HS-27A (cell line): ENCODE results near the gene NUDT14.
A peak's percentile ranks its signal among the peaks of the same experiment; 100 is the strongest.

Source experiments
- DNase-seq: peaks from one replicate; pipeline ENCODE4 v3.0.0-alpha.2; 2012; ENCODE audit warnings: low read depth, missing footprints

The NUDT14 gene

DNA sequence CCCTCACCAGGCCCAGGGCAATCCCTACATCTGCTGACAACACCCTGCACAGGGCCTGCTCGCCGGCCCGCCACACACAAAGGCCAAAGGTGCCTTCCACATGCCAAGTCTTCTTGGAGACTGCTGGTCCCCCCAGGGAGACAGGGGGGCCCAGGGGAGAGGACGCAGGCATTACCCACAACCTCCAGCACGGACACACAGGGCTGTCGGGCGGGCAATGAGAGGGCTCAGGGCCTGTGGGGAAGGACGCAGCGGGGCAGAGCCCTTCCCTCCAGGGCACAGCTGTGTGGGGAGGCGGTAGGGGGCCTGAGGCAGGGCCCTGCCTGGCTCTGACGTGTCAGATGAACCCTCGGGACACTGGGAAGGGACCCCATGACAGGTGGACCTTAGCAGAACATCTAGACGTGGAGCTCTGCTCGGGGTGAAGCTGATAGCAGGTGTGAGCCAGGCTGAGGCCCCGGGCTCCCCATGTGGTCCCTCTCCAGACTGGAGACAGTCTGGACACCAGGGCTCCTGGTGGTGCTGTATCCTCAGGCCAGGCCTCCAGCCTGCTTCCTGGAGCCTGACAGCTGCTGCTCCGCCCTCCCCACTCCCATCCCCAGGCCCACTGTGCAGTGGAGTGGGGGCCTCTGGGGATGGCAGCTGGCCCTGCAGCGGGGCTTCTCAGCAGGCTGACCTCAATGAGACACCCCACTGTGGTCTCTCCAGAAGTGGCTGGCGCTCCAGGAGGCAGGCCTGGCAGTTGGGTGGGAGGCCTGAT is 31.6 kb upstream of the NUDT14 start:
- no peak for DNase-seq

DNA sequence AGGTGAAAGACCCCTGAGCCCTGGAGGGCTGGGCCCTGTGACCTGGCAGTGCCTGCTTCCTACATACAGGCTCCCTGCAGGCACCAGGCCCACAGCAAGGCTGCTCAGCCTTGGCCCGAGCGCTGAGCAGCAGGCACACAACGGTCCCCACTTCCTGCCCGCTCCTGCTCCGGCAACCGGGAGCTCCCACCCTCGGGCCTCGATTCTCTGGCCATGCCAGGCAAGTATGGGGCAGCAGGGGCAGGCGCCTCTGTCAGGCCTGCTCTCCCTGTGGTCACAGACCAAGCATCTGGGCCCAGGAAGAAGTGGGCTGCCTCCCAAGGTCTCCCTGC is 30.6 kb upstream of the NUDT14 start:
- DNase-seq = no peak

DNA sequence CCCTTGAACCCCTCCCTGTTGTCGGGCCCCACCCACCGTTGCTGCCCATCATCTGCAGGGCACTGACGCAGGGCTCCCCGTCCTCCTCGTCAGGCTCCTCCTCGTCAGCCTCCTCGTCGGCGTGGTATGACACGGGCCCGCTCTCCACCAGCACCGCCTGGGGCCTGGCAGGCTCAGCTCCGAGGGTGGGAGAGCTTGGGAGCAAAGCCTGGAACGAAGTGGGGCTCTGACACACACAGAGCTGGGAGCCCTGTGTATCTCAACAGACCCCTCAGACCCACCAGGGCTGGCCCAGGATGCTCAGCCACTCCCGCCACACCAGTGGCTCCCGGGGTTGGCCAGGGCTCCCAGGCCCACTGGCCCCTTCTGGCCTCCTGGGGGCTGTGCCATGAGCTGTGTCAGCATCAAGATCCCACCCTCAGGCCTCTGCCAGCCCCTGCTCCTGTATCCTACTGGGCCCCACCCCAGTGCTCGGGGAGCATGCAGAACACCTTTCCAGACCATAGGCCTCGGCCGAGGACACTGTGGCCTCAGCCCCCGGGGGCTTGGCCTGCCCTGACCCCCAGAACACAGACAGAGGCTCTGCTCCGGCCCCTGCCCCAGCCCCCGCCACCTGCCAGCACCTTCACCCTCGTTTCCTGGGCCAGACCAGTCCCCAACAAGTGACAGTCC is 30.1 kb upstream of the NUDT14 start:
- DNase-seq = no peak

DNA sequence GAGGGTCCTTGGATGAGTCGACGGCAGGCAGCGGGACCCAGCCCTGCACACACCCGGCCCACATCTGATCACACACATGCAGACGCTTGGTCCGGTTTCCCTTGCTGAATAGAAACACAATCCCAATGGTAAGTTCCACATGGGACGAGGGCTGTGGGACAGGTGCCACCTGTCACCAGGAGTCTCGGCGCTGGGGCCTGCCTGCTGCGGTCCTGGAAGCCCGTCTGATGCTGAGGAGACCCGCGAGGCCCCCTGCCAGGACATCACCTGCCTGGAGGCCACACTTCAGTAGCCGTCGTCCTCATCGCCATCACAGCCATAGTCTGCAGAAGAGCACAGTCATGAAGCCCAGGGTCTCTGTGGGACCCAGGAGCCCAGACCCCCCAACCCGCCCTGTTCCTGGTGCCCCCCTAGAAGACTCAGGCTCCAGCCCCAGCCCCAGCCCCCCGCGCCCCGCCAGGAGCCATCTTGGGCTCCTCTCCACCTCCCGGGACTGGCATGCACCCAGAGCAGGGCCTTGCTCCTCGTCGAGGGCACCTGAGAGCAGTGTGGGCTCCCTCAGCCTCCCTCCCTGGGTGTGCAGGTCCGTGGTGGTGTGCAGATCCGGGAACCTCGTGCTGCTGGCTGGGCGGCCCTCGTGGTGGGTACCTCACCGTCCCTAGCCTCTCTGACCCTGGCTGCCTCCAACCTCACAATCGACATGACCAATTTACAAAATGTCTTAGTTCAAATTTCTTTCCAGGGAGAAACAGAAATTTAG is 29.3 kb upstream of the NUDT14 start:
- DNase-seq = no peak

DNA sequence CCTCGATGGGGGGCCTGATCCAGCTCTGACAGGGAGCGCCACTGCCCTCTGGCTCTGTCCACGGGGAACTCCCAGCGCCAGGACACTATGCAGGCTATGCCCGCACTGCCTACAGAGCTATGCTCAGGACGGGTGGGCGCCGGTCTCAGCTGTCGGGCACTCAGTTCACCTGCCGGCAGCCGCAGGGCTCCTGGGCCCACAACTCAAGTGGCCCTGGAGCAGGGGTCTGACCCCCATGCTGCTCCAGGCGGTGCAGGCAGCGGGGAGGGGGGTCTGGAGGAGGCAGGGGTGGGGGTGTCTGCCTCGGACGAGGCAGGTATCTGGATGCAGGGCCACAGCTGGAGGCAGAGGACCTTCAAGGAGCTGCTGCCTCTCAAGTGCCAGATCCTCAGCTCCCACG is 28.5 kb upstream of the NUDT14 start:
- no peak for DNase-seq

DNA sequence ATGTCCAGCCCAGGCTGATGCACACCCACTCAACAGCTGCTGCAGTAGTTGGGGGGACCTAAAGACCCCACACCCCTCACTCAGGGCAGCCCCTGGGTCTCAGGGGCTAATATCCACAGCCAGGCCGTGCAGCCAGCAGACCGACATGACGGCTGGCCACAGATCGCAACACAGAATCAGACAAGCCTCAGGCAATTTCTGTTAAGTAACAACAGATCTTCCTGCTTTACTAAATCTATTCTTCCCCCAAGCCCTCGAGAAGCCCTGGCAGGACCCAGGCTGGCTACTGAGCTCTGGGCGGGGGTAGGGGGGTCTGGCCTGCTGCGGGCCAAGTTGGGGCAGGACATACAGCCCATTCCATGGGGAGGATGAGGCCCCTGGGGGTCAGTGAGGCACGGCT is 28.0 kb upstream of the NUDT14 start:
- no peak for DNase-seq

GRCh38 chr14:105208738-105209075 is 27.6 kb upstream of the NUDT14 start:
- DNase-seq = no peak

GRCh38 chr14:105207996-105208737 is 27.1 kb upstream of the NUDT14 start:
- DNase-seq = no peak

- no peak for DNase-seq
Observed at GRCh38 chr14:105207460-105207901, 26.4 kb upstream of the NUDT14 start.

DNA sequence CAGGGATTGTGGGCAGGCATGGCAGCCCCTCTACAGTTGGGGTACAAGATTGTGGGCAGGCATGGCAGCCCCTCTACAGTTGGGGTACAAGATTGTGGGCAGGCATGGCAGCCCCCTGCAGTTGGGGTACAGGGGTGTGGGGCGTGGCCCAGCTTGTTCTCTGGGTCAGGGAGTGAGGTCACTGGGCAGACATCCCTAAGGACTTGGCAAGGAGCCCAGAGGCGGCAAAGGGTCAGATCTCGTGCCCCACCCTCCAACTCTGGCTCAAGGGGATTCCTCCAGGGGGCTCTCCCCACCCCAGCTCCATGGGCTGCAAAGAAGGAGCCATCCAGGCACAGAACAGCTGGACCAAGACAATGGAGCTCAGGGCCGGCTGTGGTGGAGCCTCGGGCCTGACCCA is 25.8 kb upstream of the NUDT14 start:
- DNase-seq = no peak

- DNase-seq = no peak
Observed at GRCh38 chr14:105205673-105206208, 24.6 kb upstream of the NUDT14 start.

DNA sequence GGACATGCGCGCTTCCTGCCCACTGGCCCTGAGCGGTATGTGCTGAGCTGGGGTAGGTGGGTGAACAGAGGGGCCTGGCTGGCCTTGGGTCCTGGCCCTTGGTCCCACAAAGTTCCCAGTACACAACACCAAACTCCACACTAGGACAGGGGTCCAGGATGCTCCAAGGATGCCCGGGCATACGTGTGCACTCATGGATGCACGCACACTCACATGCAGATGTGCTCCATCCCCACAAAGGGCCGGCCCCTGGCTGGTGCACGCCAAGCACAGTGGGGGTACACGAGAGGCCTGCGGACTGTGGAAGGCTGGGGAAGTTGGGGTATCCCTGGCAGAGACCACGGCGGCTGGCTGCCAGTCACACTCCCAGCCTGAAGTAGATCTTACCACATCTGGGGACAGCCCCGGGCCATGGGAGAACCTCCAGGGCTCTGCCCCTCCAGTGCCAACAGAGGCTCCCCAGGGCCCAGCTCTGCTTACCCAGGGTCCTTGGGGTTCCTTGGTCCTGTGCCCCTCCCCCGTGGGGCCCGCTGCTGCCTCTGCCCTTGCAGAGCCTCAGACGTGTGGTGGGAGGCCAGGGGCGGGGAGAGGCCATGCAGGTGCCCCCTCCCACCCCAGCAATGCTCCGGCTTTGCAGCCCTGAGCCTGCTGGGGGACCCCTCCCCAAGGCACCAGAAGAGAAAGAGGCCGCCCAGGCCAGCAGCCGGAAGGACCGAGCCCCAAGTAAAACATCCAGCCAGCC is 24.0 kb upstream of the NUDT14 start:
- no peak for DNase-seq

DNA sequence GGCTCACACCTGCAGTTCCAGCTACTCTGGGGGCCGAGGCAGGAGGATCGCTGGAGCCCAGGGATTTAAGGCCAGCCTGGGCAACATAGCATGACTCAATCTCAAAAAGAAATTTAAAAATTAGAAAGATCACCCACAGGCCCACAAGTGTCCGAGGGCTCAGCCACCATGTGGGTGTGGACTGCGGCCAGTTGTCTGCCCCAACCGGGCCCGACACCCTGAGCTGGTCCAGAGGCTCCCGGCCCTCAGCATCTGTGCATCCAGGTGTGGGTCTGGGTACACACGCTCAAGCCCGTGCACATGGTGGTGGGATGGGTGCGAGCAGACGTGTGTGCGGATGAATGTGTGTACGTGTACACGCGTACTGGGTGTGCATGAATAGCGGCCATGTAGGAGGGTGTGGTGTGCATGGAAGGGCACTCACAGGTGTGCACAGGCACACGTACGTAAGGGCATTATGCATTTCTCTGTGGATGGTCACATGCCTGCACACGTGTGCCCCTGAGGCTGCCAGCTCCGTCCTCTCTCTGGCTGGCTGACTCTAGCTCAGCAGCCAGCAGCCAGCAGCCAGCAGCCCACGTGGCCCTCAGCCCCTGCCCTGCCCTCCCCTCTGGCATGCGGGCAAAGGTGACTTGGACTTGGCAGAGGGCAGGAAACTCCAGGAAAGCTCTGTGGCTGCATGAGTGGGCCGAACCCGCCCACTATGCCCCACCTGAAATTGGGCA is 23.3 kb upstream of the NUDT14 start:
- no peak for DNase-seq

DNA sequence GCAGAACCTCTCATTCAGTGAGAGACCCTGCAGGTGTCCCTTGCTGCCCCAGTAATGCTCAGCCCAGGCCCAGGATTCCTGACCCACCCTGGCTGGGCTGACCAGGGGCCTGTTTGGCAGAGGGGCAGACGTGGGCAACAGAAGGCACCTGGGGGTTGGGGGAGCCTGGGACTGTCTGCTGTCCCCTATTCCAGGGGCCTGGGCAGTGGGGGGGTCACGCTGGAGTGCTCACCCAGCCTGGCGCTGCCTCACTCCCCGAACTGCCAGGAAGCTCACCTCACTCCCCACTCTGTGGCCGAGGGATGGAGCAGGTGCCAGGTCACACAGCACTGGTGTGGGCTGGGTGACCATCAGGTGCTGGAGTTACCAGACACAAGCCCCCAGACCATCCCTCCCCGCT is 22.6 kb upstream of the NUDT14 start:
- DNase-seq = no peak

- peak; percentile 29 for DNase-seq
Observed at GRCh38 chr14:105203057-105203531, 22.0 kb upstream of the NUDT14 start.

GRCh38 chr14:105201925-105202513 is 20.9 kb upstream of the NUDT14 start:
- no peak for DNase-seq

- no peak for DNase-seq
Observed at GRCh38 chr14:105201156-105201924, 20.2 kb upstream of the NUDT14 start.

DNA sequence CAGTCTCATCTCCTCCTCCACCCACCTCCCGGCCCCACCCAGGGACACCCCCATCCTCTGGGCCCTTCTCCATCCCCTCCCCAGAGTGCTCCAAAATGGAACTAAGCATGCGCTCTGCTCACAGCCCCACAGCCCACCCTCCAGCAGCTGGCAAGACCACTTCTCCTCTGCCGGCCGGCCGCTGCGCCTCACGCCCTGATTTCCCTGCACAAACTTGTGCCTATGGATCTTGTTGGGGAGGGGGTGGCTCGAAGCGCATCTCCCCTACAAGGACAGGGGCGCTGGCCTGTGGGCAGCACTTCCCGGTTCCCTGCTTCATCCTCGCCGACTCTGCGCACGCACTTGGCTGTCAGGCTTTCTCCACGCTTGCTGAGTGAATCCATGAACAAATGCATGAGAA is 19.5 kb upstream of the NUDT14 start:
- no peak for DNase-seq

DNA sequence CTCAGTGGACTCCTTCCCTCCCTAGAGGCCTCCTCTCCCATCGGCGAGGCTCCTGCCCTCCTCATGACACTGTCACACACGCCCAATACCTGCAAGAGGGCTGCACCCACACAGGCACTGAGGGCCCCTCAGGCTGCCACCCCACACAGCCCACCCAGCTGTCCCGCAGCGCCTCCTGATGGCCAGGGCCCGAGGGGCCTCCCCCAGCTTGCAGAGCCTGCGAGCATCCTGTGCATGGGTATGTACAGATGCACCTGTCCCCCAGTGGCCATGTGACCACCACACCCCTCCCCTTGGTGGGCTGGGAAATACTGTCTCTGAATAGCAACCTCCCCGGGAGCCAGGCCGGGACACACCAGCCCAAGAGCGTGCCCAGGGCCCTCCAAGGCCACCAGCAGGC is 19.0 kb upstream of the NUDT14 start:
- DNase-seq = no peak

DNA sequence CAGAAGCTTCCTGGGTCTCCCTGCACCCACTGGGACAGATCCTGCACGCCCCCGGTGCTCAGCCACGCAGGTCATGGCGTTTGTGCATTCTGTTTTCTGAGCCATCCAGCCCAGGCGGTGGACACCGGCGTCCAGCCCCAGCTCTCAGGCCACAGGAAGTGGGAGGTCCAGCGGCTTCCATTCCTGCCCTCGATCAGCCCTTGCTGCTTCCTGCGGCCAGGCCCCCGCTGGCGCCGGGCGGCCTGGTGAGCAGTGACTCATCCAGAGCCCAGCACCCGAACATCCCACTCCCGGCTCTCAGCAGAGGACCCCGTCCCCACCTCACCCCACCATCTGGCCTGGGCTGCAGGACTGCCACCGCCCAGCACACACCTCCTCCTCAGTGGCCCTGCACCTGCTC is 18.0 kb upstream of the NUDT14 start:
- no peak for DNase-seq
